NCI-H1694 (cell line): ENCODE data around the gene HABP4.

ENCODE experiments used
- DNase-seq: peaks from one replicate; lab custom pipeline; 2025; lab: John Stamatoyannopoulos, UW

Gene HABP4

GRCh38 chr9:96435345-96435744 is 14.6 kb upstream of the HABP4 start:
- no peak for DNase-seq

DNA sequence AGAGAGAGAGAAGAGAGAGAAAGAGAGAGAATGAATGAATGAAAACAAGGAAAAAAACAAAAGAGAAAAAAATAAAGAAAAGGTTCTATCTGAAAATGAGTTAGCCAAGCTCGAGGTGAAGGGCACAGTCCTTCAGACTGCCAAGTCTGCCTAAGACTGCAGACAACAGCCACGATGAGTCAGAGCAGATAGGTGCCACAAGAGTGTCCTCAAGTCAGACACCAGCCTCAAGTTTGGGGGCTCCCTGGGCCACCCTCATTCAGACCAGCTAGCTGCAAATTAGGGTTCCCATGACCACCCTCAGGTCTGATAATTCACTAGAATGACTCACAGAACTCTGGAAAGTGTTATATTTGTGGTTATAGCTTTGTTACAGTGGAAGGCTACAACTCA is 13.9 kb upstream of the HABP4 start:
- DNase-seq: no peak

DNA sequence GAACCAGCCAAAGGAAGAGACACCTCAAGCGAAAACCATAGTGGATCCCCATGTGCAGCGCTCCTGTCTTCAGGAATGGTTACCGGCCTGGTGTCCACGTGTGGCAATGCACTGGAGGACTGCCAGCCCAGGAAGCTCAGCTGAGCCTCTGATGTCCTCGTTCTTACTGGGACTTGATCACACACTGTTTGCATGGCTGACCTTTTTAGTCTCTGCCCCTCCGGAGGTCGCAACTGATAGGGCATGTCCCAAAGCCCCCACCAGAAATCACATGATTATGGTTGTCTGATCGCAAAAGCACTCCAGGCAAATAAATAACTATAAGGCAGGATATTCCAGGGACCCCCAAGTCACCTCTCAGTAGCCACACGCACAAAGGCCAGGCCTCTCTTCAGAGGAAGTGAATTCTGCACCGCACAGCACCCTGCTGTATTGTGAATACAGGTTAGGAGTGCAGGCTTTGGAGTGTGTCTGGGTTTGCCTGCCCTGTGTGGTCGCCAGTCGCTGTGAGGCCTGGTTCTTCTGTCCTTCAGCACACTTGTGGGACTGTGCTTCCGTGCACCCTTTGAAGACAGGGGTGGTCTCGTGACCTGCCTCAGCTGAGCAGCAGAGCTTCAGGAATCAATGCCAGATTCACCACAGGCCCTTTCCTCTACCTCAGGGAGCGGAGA is 13.4 kb upstream of the HABP4 start:
- no peak for DNase-seq

DNA sequence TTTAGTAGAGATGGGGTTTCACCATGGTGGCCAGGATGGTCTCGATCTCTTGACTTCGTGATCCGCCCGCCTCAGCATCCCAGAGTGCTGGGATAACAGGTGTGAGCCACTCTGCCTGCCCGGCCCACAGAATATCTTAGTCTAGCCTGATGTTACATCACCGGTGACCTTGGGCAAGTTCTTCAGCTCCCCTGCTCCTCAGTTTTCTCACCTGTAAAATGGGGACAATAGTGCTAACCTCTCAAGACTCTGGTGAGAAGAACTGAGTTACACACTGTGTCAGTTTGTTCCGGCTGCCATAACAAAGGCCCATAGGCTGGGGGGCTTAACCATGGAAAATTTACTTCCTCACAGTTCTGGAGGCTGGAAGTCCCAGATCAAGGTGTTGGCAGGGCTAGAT is 12.5 kb upstream of the HABP4 start:
- no peak for DNase-seq

GRCh38 chr9:96440671-96441199 is 9.2 kb upstream of the HABP4 start:
- no peak for DNase-seq

- peak; percentile 18 for DNase-seq
Observed at GRCh38 chr9:96441798-96442445, 8.0 kb upstream of the HABP4 start.

GRCh38 chr9:96442491-96442890 is 7.5 kb upstream of the HABP4 start:
- no peak for DNase-seq

- DNase-seq: no peak
Observed at GRCh38 chr9:96447406-96447805, 2.6 kb upstream of the HABP4 start.

DNA sequence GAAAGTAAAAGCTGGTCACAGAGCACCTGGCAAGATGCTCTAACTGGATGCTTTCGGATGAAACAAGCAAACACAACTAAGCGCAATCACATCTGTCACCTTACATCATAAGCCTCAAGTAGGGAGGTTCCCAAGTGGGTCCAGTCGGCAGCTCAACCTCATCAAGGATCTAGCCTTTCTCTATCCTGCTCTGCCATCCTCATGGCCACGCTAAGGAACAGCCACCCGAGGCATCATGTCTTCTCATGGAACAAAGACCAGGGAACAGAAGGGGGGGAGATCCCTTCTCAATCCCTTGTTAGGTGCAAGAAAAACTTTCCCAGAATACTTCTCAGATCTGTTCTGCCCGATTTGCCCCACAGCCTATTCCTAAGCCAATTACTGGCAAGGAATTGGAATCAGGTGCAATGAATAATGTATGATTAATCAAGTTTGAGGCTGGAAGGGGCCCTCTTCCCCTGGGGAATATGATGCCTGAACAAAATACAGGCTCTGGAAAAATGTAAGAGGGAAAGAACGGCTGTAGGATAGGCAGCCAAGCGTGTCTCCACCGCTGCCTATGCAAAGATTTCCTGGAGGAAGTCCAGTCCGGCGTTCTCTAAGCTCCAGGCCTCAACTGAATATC is 1.3 kb upstream of the HABP4 start:
- DNase-seq: no peak

- DNase-seq: no peak
Observed at GRCh38 chr9:96449523-96449844, 485 bp upstream of the HABP4 start.

GRCh38 chr9:96450613-96451528 is 902 bp downstream of the HABP4 start:
- no peak for DNase-seq

GRCh38 chr9:96453625-96454024 is 3.7 kb downstream of the HABP4 start:
- peak; percentile 23 for DNase-seq

GRCh38 chr9:96457266-96457665 is 7.3 kb downstream of the HABP4 start:
- no peak for DNase-seq

GRCh38 chr9:96458226-96458625 is 8.3 kb downstream of the HABP4 start:
- no peak for DNase-seq

DNA sequence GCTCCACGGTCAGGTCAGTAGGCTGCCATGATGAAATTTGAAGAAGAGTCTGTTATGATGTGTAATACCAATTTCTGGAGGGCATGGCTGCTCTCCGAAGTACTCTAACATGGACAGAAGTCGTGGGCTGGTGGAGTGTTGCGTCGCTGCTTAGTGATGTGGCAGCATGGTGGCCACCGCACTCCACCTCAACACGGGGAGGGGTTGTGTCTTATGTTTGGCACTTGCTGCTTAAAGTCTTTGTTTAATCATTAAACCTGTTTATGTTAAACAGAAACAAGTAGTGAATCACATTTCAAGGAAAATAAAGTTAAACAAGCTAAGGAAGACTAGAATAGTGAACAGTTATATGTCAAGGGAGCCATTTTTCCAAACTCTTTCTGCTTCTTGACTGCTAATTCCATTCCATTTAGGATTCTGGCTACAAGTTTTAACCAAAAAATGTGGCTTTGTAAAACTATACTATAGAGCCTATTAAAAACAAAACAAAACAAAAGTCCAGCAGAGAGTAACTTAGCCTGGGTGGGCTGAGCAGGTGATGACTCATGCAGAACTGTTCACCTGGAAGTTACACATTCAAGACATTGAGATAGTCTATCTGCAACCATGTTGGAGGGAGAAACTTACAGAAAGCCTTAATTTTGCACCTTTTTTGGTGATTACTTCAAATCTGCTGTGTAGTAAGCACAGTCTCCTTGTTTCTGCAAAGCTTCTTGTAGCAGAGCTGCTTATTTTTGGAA is 9.5 kb downstream of the HABP4 start:
- DNase-seq: no peak

DNA sequence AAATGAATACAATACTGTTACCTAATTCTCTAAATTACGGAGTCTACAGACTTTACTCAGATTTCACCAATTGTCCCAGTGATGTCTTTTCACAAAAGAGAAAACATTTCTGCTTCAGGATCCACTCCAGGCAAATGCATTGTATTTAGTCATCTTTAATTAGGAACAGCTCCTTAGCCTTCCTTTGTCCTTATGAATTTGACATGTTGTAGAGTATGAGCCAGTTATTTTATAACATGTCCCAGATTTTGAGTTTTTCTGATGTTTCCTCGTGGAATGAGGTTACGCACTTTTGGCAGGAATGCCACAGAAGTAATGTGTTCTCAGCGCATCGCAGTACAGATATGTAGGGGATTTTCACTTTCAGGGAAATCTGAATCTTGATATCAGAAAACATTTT is 10.5 kb downstream of the HABP4 start:
- DNase-seq: no peak

GRCh38 chr9:96460882-96461281 is 10.9 kb downstream of the HABP4 start:
- no peak for DNase-seq

DNA sequence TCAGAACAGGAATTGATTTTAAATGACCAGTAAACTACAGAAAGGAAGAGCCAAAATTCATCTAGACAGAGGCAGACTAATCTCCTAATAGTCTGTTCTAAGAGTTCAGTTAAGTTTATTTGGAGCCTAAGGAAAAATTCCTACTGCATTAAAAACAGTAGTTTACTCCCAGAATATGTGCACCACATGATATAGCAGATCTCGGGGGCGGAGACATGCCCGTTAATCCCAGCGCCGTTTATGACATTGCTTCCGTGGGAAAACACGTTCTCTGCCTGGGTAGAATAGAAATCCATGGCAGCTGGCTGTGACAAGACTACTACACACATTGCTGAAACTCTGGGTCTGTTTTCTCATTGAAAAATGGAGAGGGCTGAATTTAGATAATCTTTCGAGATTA is 11.4 kb downstream of the HABP4 start:
- no peak for DNase-seq

- DNase-seq: no peak
Observed at GRCh38 chr9:96462541-96462940, 12.6 kb downstream of the HABP4 start.

DNA sequence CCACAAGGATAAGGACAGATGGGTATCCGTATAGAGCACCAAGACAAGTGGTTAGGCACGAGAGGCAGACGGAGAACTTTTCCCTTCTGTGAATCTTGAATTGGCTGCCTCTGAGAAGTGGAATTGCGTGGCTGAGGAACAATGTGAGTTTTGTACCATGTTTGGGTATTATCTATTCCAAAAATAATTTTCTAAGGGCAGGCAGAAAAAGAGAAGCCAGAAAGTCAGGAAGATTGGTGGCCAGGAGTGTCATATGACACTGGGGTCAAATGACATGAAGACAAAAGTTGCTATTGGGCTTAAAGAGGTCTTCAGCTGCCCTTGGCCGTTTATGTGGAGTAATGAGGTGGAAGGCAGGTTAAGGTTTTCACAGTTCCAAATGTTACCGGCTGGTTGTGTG is 14.5 kb downstream of the HABP4 start:
- DNase-seq: no peak

- no peak for DNase-seq
Observed at GRCh38 chr9:96467784-96468183, 17.8 kb downstream of the HABP4 start.

- no peak for DNase-seq
Observed at GRCh38 chr9:96476013-96476412, 26.0 kb downstream of the HABP4 start.
